Natural killer cell (primary cell): ENCODE results near the gene DNAJB5. TPM values are rescaled to one million over a fixed set of nuclear protein-coding genes. Genes with fewer than 3 reads are reported as not detected.
"Not testable (repeated sequence)": the region's sequence is repeated elsewhere in the genome, so short reads cannot be mapped to it uniquely, and the experiment has no call there.

Experiments used
- ATAC-seq, 3 donors: fragments of 150-1000 bp in 2 of 3; fragments of 200-7000 bp in 1 of 3; cut with Tn5 transposase; 1 replicate in 1 of 3; 2 replicates in 2 of 3; pipeline ENCODE4 v1.10.0; 2021; ENCODE audit warnings: mild to moderate bottlenecking in 2 of 3, moderate library complexity in 2 of 3
- DNase-seq, 2 donors: peaks; one replicate each; pipeline versions ENCODE4 v3.0.0 to v3.0.0-alpha.2; 2013 to 2021; ENCODE audit warnings: mixed read lengths in 1 of 2
- H3K27ac ChIP-seq: one replicate; pipeline ENCODE4 v1.5.1; 2013; ENCODE audit warnings: mild to moderate bottlenecking, low read length
- H3K27me3 ChIP-seq: one replicate; pipeline ENCODE4 v1.6.1; 2013; ENCODE audit warnings: low read length; ENCODE audit not compliant: control insufficient read depth, insufficient read depth
- H3K36me3 ChIP-seq: one replicate; pipeline ENCODE4 v1.6.1; 2013; ENCODE audit warnings: low read length; ENCODE audit not compliant: control insufficient read depth, insufficient read depth
- H3K4me1 ChIP-seq: one replicate; pipeline ENCODE4 v1.6.1; 2013; ENCODE audit warnings: low read length; ENCODE audit not compliant: control insufficient read depth, insufficient read depth
- H3K4me3 ChIP-seq: one replicate; pipeline ENCODE4 v1.5.1; 2013; ENCODE audit warnings: low read length
- H3K9me3 ChIP-seq: one replicate; pipeline ENCODE4 v1.6.1; 2013; ENCODE audit warnings: low read length; ENCODE audit not compliant: control insufficient read depth, insufficient read depth
- H3K27ac Mint-ChIP-seq, 2 donors: one replicate each; pipeline ENCODE4 v1.8.0; 2022; ENCODE audit warnings: mild to moderate bottlenecking in 2 of 2, mixed read lengths in 2 of 2, moderate library complexity in 1 of 2
- H3K27me3 Mint-ChIP-seq, 2 donors: one replicate each; pipeline ENCODE4 v1.8.0; 2022; ENCODE audit warnings: low read depth in 2 of 2, mixed read lengths in 2 of 2
- H3K36me3 Mint-ChIP-seq: one replicate; pipeline ENCODE4 v1.8.0; 2022; ENCODE audit warnings: mixed read lengths
- H3K4me1 Mint-ChIP-seq, 2 donors: one replicate each; pipeline ENCODE4 v1.8.0; 2022; ENCODE audit warnings: mixed read lengths in 2 of 2
- H3K4me3 Mint-ChIP-seq: one replicate; pipeline ENCODE4 v1.8.0; 2022; ENCODE audit warnings: mild to moderate bottlenecking, moderate library complexity, mixed read lengths
- H3K9me3 Mint-ChIP-seq, 2 donors: one replicate each; pipeline ENCODE4 v1.8.0; 2022; ENCODE audit warnings: mixed read lengths in 2 of 2
- WGBS: methylation state at CpG from one replicate; pipeline ENCODE4 v1.1.7; 2013; ENCODE audit warnings: missing lambda C conversion rate; ENCODE audit not compliant: insufficient coverage; 5-methylcytosine and 5-hydroxymethylcytosine counted together
- intact Hi-C: fragments of 100-400 bp; cut with micrococcal nuclease; formaldehyde crosslinking; loops from one replicate; pipeline ENCODE4 v1.14.2; 2022
- total RNA-seq, 4 donors: library from RNA; stranded (reverse); fragments of 120-200 nt in 1 of 4; gene quantifications; one replicate each; pipeline versions ENCODE4 v1.2.3 to v1.2.4, GENCODE V29; 2013 to 2022
- TF ChIP-seq, protein P1 (sequence below): fragments of 200-600 bp; IDR thresholded peaks from one replicate; pipeline ENCODE4 v1.8.0; 2022; ENCODE audit warnings: antibody characterized with exemption

DNAJB5 gene
- total RNA-seq, 3 donors from 2014 or later (not counting 1 experiment from before 2014, with no cell fraction given) = 1.1 to 2.4 (median 1.9) TPM

DNA sequence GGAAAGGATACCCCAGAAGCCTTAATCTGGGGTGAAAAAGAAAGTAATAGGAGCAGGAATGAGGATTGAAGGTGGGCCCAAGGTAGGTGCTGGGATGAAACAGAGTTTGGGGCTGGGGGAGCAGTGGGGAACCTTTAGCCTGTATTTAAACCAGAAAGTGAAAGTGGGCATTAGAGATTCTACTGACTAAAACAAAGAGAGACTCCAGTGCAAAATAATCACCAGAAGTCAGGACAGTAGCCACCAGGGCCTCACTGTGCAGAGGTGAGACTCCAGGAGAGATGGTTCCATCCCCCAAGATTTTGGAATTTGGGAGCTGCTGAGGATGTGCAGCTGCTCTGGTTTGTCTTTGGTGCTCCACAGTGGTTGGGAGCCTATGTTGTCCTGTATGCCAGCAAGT lies 13.1 kb downstream of the DNAJB5 start:
- H3K9me3 ChIP-seq = no peaks in the 10 kb centered on the region
- H3K36me3 Mint-ChIP-seq = no peaks in the 10 kb centered on the region
- H3K4me1 ChIP-seq = no peaks in the 10 kb centered on the region
- intact Hi-C loops = no loop called here
- no peak overlapping the region for H3K27ac ChIP-seq
- H3K4me1 Mint-ChIP-seq = no peaks in the 10 kb centered on the region
- H3K27me3 Mint-ChIP-seq = no peaks in the 10 kb centered on the region
- TF ChIP-seq, protein P1, sequence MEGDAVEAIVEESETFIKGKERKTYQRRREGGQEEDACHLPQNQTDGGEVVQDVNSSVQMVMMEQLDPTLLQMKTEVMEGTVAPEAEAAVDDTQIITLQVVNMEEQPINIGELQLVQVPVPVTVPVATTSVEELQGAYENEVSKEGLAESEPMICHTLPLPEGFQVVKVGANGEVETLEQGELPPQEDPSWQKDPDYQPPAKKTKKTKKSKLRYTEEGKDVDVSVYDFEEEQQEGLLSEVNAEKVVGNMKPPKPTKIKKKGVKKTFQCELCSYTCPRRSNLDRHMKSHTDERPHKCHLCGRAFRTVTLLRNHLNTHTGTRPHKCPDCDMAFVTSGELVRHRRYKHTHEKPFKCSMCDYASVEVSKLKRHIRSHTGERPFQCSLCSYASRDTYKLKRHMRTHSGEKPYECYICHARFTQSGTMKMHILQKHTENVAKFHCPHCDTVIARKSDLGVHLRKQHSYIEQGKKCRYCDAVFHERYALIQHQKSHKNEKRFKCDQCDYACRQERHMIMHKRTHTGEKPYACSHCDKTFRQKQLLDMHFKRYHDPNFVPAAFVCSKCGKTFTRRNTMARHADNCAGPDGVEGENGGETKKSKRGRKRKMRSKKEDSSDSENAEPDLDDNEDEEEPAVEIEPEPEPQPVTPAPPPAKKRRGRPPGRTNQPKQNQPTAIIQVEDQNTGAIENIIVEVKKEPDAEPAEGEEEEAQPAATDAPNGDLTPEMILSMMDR = no peak
- no peak overlapping the region for H3K4me3 Mint-ChIP-seq
- H3K27ac Mint-ChIP-seq = no peak overlapping the region
- H3K36me3 ChIP-seq = no peaks in the 10 kb centered on the region
- H3K9me3 Mint-ChIP-seq = no peaks in the 10 kb centered on the region
- DNase-seq = no peak
- no peak for ATAC-seq
- no peak overlapping the region for H3K4me3 ChIP-seq
- no peaks in the 10 kb centered on the region for H3K27me3 ChIP-seq

DNA sequence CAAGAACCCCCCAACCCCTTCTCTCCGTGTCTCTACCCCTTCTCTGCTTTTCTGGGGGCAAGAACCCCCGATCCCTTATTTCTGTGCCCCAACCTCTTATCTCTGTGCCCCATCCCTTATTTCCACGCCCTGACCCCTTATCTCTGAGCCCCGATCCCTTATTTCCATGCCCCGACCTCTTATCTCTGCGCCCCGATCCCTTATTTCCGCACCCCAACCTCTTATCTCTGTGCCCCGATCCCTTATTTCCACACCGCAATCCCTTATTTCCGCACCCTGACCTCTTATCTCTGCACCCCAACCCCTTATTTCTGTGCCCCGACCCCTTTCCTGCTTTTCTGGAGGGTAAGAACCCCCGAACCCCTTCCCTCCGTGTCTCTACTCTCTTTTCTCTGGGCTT lies 14.8 kb downstream of the DNAJB5 start:
- ATAC-seq, H3K27me3 ChIP-seq, H3K27ac Mint-ChIP-seq, H3K27me3 Mint-ChIP-seq, H3K4me1 ChIP-seq, H3K27ac ChIP-seq, H3K36me3 Mint-ChIP-seq, DNase-seq, H3K4me3 ChIP-seq, H3K4me3 Mint-ChIP-seq, intact Hi-C loops, H3K4me1 Mint-ChIP-seq, H3K36me3 ChIP-seq, H3K9me3 Mint-ChIP-seq, H3K9me3 ChIP-seq: not testable (repeated sequence)
- WGBS = 87% methylated on average over 14 of the region's 14 CpGs

GRCh38 chr9:35010351-35010958 lies 20.9 kb downstream of the DNAJB5 start:
- H3K4me1 Mint-ChIP-seq = no peaks in the 10 kb centered on the region
- TF ChIP-seq, protein P1 = no peak
- peaks cover 7 to 13% of the 10 kb centered on the region in 2 donors for H3K9me3 Mint-ChIP-seq
- intact Hi-C loops = no loop called here
- H3K4me3 ChIP-seq = no peak overlapping the region
- WGBS = 90% methylated on average over 3 of the region's 3 CpGs
- no peaks in the 10 kb centered on the region for H3K27me3 Mint-ChIP-seq
- peaks cover 17% of the 10 kb centered on the region for H3K36me3 Mint-ChIP-seq
- H3K27ac Mint-ChIP-seq = no peak overlapping the region
- peaks cover 9% of the 10 kb centered on the region for H3K9me3 ChIP-seq
- H3K27ac ChIP-seq = no peak overlapping the region
- peaks cover 5% of the 10 kb centered on the region for H3K36me3 ChIP-seq
- ATAC-seq (no peak), DNase-seq (no peak)
- no peak overlapping the region for H3K4me3 Mint-ChIP-seq
- H3K27me3 ChIP-seq = no peaks in the 10 kb centered on the region
- H3K4me1 ChIP-seq = no peaks in the 10 kb centered on the region

DNA sequence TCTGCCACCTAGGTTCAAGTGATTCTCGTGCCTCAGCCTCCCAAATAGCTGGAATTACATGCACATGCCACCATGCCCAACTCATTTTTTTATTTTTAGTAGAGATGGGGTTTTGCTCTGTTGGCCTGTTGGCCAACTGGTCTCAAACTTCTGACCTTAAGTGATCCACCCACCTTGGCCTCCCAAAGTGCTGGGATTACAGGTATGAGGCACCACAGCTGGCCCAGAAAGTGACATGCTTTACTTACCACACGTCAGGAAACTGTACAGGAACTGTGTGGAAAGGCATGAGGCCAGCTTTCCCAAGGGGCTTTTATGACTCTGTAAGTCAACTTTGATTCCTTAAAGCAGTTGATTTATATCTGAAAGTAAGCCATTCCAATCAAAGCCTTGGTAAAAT lies 25.0 kb downstream of the DNAJB5 start:
- H3K27ac ChIP-seq = no peak overlapping the region
- Mint-ChIP-seq H3K27ac (no peak overlapping the region), H3K4me3 (no peak overlapping the region), H3K36me3 (peaks cover 17% of the 10 kb centered on the region), H3K27me3 (no peaks in the 10 kb centered on the region), H3K9me3 (peaks cover 7 to 13% of the 10 kb centered on the region in 2 donors), H3K4me1 (no peaks in the 10 kb centered on the region)
- 50% methylated on average over 2 of the region's 2 CpGs for WGBS
- H3K9me3 ChIP-seq = peaks cover 8% of the 10 kb centered on the region
- no peak overlapping the region for H3K4me3 ChIP-seq
- intact Hi-C loops = no loop called here
- TF ChIP-seq, protein P1 = no peak
- peaks cover 5% of the 10 kb centered on the region for H3K36me3 ChIP-seq
- no peaks in the 10 kb centered on the region for H3K4me1 ChIP-seq
- ATAC-seq (no peak), DNase-seq (no peak)
- H3K27me3 ChIP-seq = no peaks in the 10 kb centered on the region

GRCh38 chr9:35023443-35023842 lies 33.9 kb downstream of the DNAJB5 start:
- H3K4me3 ChIP-seq, H3K36me3 ChIP-seq, H3K4me1 ChIP-seq, H3K9me3 Mint-ChIP-seq, intact Hi-C loops, H3K27me3 Mint-ChIP-seq, H3K27ac ChIP-seq, H3K36me3 Mint-ChIP-seq, ATAC-seq, H3K27ac Mint-ChIP-seq, H3K9me3 ChIP-seq, H3K27me3 ChIP-seq, DNase-seq, H3K4me3 Mint-ChIP-seq: not testable (repeated sequence)
- peaks cover 0 to 11% of the 10 kb centered on the region in 2 donors for H3K4me1 Mint-ChIP-seq
- WGBS = 8% methylated on average over 5 of the region's 5 CpGs
